Fibroblast of villous mesenchyme (primary cell): ENCODE measurements around the gene ZFTA. TPM values are rescaled to one million over a fixed set of nuclear protein-coding genes. Genes with fewer than 3 reads are reported as not detected.

Experiments
- DNase-seq: peaks from one replicate; pipeline ENCODE4 v3.0.0-alpha.2; 2010; ENCODE audit warnings: low read depth
- H3K4me3 ChIP-seq: 2 replicates; pipeline ENCODE4 v1.5.1; 2011; ENCODE audit warnings: low read depth, mild to moderate bottlenecking, low read length
- CTCF ChIP-seq: IDR thresholded peaks from 2 replicates; pipeline ENCODE4 v1.5.1; 2012; ENCODE audit warnings: low read depth, mild to moderate bottlenecking, low read length; ENCODE audit not compliant: insufficient read depth
- total RNA-seq: library from RNA; depleted of rRNA; stranded (reverse); fragments of >200 nt; gene quantifications from 2 replicates; pipeline ENCODE4 v1.2.3, GENCODE V29; 2012

ZFTA gene
- total RNA-seq, 1 donor: 16.0 TPM

GRCh38 chr11:63762654-63763495, 5.7 kb downstream of the ZFTA start:
- H3K4me3 ChIP-seq: peak overlapping the region; percentile 50
- TF ChIP-seq CTCF: no peak
- DNase-seq: peak; percentile 62

GRCh38 chr11:63761931-63762653, 6.5 kb downstream of the ZFTA start:
- no peak for TF ChIP-seq CTCF
- no peak for DNase-seq
- peak overlapping the region; percentile 50 for H3K4me3 ChIP-seq

- no peak for TF ChIP-seq CTCF
- DNase-seq: no peak
- no peak overlapping the region for H3K4me3 ChIP-seq
These were observed 7.4 kb downstream of the ZFTA start for GRCh38 chr11:63761188-63761587.

- H3K4me3 ChIP-seq: no peak overlapping the region
- DNase-seq: no peak
- TF ChIP-seq CTCF: no peak
These were observed 8.0 kb downstream of the ZFTA start for GRCh38 chr11:63760487-63761079.

GRCh38 chr11:63756919-63757761, 11.4 kb downstream of the ZFTA start:
- TF ChIP-seq CTCF: no peak
- H3K4me3 ChIP-seq: no peak overlapping the region
- DNase-seq: no peak

- TF ChIP-seq CTCF: no peak
- H3K4me3 ChIP-seq: no peak overlapping the region
- no peak for DNase-seq
These were observed 19.0 kb downstream of the ZFTA start for GRCh38 chr11:63749624-63750023.
